ENCODE results near the gene ALMS1.

Gene ALMS1

DNA sequence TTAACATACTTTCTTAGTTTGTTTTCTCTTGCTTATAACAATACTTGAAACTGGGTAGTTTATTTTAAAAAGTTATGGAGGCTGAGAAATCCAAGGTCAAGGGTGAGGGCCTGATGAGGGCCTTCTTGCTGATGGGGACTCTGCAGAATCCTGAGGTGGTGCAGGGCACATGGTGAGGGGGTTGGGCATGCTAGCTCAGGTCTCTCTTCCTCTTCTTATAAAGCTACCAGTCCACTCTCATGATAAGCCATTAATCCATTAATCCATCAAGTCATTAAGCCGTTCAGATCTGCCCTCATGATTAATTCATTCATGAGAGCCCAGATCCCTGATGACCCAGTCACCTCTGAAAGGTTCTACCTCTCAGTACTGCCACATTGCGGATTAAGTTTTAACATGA is 21.4 kb downstream of the ALMS1 start:
- Histone ChIP-seq H3K36me3 (ENCODE audit: control insufficient read depth, insufficient read depth, low read length) (no peaks in the 10 kb centered on the region), H3K4me3 (replicated peaks; ENCODE audit: low read depth, low read length) (no peak overlapping the region), H3K27me3 (replicated peaks; ENCODE audit: control insufficient read depth, insufficient read depth, low read length) (no peaks in the 10 kb centered on the region)
- TF ChIP-seq, protein P1, sequence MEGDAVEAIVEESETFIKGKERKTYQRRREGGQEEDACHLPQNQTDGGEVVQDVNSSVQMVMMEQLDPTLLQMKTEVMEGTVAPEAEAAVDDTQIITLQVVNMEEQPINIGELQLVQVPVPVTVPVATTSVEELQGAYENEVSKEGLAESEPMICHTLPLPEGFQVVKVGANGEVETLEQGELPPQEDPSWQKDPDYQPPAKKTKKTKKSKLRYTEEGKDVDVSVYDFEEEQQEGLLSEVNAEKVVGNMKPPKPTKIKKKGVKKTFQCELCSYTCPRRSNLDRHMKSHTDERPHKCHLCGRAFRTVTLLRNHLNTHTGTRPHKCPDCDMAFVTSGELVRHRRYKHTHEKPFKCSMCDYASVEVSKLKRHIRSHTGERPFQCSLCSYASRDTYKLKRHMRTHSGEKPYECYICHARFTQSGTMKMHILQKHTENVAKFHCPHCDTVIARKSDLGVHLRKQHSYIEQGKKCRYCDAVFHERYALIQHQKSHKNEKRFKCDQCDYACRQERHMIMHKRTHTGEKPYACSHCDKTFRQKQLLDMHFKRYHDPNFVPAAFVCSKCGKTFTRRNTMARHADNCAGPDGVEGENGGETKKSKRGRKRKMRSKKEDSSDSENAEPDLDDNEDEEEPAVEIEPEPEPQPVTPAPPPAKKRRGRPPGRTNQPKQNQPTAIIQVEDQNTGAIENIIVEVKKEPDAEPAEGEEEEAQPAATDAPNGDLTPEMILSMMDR (IDR thresholded peaks at IDR 0.05; ENCODE audit: insufficient read depth, low read length, poor library complexity, severe bottlenecking), result no peak
- no peak for DNase-seq (ENCODE audit: extremely low read depth, insufficient read length)

DNA sequence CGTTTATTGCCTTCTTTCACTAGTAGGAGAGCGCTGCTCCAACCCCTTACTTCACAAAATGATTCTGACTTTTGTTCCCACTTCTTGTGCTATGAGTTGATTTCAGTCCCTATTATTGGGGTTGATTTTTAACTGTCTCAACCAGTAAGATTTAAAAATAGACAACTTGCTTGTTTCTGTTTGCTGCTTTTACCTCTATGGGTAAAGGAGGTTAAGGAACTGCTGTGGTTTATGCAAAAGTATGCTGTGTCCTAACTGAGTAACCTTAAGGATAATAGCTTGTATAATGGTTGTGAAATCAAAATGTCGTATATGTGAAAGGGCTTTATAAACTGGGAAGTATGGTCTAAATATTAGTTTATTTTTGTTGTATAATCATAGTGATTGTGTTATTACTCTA is 22.6 kb downstream of the ALMS1 start:
- Histone ChIP-seq H3K4me3 (replicated peaks; ENCODE audit: low read depth, low read length) (no peak overlapping the region), H3K36me3 (ENCODE audit: control insufficient read depth, insufficient read depth, low read length) (no peaks in the 10 kb centered on the region), H3K27me3 (replicated peaks; ENCODE audit: control insufficient read depth, insufficient read depth, low read length) (no peaks in the 10 kb centered on the region)
- TF ChIP-seq, protein P1 (IDR thresholded peaks at IDR 0.05; ENCODE audit: insufficient read depth, low read length, poor library complexity, severe bottlenecking), result no peak
- peak; percentile 5 for DNase-seq (ENCODE audit: extremely low read depth, insufficient read length)

DNA sequence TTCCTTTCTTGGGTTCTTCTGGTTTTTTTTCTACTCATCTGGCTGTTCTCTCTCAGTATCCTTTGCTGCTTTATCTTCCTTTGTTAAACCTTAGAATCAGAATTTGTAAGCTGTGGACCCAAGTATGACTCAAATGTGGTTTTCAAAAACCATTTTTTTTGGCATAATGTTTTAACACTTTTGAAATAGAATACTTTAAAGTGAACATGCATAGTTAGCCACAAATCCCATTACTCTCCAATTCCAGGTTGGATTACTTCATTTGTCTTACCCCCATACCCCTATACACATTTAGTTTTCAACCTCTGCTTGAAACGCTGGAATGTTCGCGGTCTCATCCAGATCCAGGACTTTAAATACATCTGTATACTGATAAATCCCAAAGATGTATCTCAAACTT is 29.1 kb downstream of the ALMS1 start:
- H3K27me3 ChIP-seq (replicated peaks; ENCODE audit: control insufficient read depth, insufficient read depth, low read length), result no peaks in the 10 kb centered on the region
- no peak for DNase-seq (ENCODE audit: extremely low read depth, insufficient read length)
- TF ChIP-seq, protein P1 (IDR thresholded peaks at IDR 0.05; ENCODE audit: insufficient read depth, low read length, poor library complexity, severe bottlenecking), result no peak
- H3K4me3 ChIP-seq (replicated peaks; ENCODE audit: low read depth, low read length), result no peak overlapping the region
- no peaks in the 10 kb centered on the region for H3K36me3 ChIP-seq (ENCODE audit: control insufficient read depth, insufficient read depth, low read length)

DNA sequence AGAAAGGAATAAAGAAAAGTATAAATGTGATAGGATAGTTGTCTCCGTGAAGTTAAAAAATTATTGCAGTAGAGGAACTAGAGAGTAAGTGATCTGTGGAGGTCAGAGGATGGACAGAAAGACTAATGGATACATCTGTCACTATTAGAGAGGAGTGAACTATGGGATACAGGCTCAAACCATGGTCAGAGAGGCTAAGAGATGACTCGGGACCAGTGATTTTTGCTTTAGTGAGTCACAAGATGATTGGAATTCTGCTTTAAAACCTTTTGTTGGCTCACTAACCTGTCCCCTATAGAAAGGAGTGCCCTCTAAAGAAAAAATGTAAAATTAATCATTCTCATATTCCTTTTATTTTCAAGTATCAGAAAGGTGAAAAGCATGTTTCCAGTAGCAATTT is 30.3 kb downstream of the ALMS1 start:
- DNase-seq (ENCODE audit: extremely low read depth, insufficient read length), result no peak
- no peaks in the 10 kb centered on the region for H3K36me3 ChIP-seq (ENCODE audit: control insufficient read depth, insufficient read depth, low read length)
- H3K4me3 ChIP-seq (replicated peaks; ENCODE audit: low read depth, low read length), result no peak overlapping the region
- no peaks in the 10 kb centered on the region for H3K27me3 ChIP-seq (replicated peaks; ENCODE audit: control insufficient read depth, insufficient read depth, low read length)
- TF ChIP-seq, protein P1 (IDR thresholded peaks at IDR 0.05; ENCODE audit: insufficient read depth, low read length, poor library complexity, severe bottlenecking), result no peak

DNA sequence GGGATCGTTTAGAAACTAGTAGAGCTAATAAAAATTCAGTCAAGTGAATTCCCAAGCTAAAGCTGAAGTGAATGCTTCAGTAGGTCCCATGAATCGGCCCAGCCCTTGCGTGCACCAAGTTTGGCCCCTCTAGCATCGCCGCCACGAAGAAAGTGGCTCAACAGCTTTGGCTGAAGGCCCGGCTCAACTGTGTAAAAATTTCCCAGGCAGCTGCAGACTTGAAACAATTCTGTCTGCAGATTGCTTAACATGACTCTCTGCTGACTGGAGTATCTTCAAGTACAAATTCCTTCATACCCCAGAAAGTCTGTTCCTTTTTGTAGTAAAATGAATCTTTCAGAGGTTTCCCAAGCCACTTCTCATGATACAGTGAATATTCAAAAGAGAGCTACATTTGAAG is 32.7 kb downstream of the ALMS1 start:
- TF ChIP-seq, protein P1 (IDR thresholded peaks at IDR 0.05; ENCODE audit: insufficient read depth, low read length, poor library complexity, severe bottlenecking), result no peak
- no peak overlapping the region for H3K4me3 ChIP-seq (replicated peaks; ENCODE audit: low read depth, low read length)
- H3K27me3 ChIP-seq (replicated peaks; ENCODE audit: control insufficient read depth, insufficient read depth, low read length), result no peaks in the 10 kb centered on the region
- no peak for DNase-seq (ENCODE audit: extremely low read depth, insufficient read length)
- H3K36me3 ChIP-seq (ENCODE audit: control insufficient read depth, insufficient read depth, low read length), result no peaks in the 10 kb centered on the region

DNA sequence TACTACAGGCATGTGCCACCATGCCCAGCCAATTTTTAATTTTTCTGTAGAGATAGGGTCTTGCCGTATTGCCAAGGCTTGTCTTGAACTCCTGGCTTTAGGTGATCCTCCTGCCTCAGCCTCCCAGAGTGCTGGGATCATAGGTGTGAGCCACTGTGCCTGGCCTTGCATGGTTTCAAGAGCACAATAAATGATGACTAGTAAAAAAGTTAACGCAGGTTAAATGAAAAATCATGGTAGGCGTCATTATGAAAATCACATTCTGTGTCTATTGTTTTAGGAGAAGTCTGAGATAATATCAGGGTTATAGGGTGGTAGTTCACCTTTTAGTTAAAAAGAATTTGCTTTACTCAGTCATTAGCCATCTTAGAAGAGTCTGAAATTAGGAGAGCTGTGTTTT is 38.3 kb downstream of the ALMS1 start:
- TF ChIP-seq, protein P1 (IDR thresholded peaks at IDR 0.05; ENCODE audit: insufficient read depth, low read length, poor library complexity, severe bottlenecking), result no peak
- Histone ChIP-seq H3K36me3 (ENCODE audit: control insufficient read depth, insufficient read depth, low read length) (no peaks in the 10 kb centered on the region), H3K27me3 (replicated peaks; ENCODE audit: control insufficient read depth, insufficient read depth, low read length) (no peaks in the 10 kb centered on the region), H3K4me3 (replicated peaks; ENCODE audit: low read depth, low read length) (no peak overlapping the region)
- no peak for DNase-seq (ENCODE audit: extremely low read depth, insufficient read length)
